A673 (cell line): Measurements from ENCODE around the gene CWH43.
"Not testable (repeated sequence)": the region's sequence is repeated elsewhere in the genome, so short reads cannot be mapped to it uniquely, and the experiment has no call there.

ENCODE experiments used
- EZH2 ChIP-seq: fragments of 200-600 bp; sonication (generic); IDR thresholded peaks from 2 replicates; pipeline ENCODE4 v1.6.1; 2017; ENCODE audit warnings: borderline replicate concordance, low read depth, mild to moderate bottlenecking, mixed read lengths, antibody characterized with exemption, low read length; ENCODE audit not compliant: poor library complexity, severe bottlenecking
- TF ChIP-seq, protein P1 (sequence below): fragments of 300-800, 200-600 bp; sonication (generic); conservative IDR thresholded peaks from 2 replicates; pipeline ENCODE4 v1.5.1; 2017; ENCODE audit warnings: low read depth, mild to moderate bottlenecking, antibody characterized with exemption, low read length, moderate library complexity, mixed read lengths

DNA sequence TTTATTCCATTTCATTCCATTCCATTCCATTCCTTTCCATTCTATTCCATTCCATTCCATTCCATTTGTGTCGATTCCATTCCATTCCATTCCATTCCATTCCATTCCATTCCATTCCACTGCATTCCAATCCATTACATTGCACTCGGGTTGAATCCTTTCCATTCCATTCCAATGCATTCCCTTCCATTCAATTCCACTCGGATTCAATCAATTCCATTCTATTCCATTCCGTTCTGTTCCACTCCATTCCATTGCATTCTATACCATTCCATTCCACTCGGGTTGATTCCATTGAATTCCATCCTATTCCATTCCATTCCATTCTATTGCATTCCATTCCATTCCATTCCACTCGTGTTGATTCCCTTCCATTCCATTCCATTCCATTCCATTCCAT is 121.2 kb downstream of the CWH43 start:
- TF ChIP-seq, protein P1, sequence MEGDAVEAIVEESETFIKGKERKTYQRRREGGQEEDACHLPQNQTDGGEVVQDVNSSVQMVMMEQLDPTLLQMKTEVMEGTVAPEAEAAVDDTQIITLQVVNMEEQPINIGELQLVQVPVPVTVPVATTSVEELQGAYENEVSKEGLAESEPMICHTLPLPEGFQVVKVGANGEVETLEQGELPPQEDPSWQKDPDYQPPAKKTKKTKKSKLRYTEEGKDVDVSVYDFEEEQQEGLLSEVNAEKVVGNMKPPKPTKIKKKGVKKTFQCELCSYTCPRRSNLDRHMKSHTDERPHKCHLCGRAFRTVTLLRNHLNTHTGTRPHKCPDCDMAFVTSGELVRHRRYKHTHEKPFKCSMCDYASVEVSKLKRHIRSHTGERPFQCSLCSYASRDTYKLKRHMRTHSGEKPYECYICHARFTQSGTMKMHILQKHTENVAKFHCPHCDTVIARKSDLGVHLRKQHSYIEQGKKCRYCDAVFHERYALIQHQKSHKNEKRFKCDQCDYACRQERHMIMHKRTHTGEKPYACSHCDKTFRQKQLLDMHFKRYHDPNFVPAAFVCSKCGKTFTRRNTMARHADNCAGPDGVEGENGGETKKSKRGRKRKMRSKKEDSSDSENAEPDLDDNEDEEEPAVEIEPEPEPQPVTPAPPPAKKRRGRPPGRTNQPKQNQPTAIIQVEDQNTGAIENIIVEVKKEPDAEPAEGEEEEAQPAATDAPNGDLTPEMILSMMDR = not testable (repeated sequence)
- not testable (repeated sequence) for TF ChIP-seq EZH2
